RPMI8226 (cell line): Measurements from ENCODE around the gene SAP30BP.

ENCODE experiments used
- DNase-seq: peaks from one replicate; pipeline ENCODE4 v3.0.0-alpha.2; 2015

Gene SAP30BP

DNA sequence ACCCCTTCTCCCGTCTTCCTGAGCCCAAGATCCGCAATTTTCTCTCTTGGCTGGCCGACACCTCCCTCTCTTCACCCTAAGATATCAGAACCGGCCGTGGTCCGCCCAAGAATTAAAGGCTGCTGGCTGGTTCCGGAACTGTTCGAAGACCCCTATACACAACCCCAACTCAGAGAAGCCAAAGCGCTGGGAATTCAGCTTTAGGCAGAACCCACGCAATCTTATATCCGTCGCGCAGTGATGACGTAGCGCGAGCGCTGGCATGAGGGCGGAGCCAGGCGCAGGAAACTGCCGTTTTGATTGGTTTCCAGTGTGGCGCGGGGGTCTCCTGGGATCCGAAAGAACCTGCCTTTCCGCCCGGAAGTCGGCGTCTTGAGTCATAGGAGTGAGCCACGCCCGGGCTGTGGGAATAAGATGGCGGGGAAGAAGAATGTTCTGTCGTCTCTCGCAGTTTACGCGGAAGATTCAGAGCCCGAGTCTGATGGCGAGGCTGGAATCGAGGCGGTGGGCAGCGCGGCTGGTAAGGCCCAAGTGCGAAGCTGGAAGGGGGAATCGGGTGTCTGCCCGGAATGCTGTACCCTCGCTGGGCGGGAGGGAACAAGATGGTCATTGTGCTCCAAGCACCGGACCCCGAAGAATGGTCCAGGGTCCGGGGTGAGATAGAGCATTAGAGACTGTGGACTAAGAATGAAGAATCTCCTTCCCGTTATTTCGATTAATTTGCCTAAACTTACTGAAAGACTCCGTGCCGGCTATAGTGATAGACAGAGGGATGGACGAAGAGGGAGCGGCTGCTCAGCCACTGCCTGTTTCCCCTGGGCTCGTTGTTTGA is at the start of gene SAP30BP, which contains the start of gene RECQL5:
Gene SAP30BP (plus strand): TSS at position 380 of the 832 bp plus-strand sequence. CDS start 35 bp downstream, at position 415.
Gene RECQL5 (minus strand): TSS at position 196 of the 832 bp plus-strand sequence. CDS start 597 bp downstream, outside the sequence.
- DNase-seq: peak; percentile 99

GRCh38 chr17:75617675-75618074 is 49.5 kb upstream of the SAP30BP start:
- no peak for DNase-seq

GRCh38 chr17:75619506-75620431 is 47.4 kb upstream of the SAP30BP start:
- DNase-seq: peak; percentile 69

- no peak for DNase-seq
Observed at GRCh38 chr17:75621489-75621888, 45.6 kb upstream of the SAP30BP start.

DNA sequence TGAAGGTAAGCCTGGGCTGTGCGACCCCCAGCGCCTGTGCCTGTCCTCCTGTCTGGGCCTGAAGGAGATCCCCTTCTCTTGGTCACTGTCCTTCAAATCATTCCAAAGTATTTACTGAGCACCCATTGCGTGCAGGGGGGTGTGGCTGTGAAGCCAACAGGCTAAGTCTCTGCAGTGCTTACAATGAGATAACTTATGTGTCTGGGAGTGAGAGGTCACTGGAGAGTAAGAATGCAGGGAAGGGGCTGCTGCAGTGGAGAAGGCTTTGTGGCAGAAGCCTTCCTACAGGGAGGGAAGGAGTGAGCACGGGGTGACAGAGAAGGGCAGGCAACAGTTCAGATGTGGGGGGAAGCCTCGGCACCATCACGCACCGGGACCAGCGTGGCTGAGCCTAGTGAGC is 45.1 kb upstream of the SAP30BP start:
- DNase-seq: no peak

GRCh38 chr17:75622771-75623273 is 44.3 kb upstream of the SAP30BP start:
- no peak for DNase-seq

DNA sequence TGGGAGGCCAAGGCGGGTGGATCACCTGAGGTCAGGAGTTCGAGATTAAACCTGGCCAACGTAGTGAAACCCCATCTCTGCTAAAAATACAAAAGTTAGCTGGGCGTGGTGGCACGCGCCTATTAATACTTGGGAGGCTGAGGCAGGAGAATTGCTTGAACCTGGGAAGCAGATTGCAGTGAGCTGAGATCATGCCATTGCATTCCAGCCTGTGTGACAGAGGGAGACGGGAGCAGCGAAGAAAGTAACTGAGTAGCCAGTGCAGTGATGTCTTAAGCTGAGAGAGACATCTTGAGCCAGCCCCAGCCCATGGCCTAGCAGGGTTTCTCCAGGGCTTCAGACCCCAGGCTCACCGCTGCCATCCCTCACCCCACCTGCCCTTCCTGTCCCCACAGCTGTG is 43.8 kb upstream of the SAP30BP start:
- no peak for DNase-seq

DNA sequence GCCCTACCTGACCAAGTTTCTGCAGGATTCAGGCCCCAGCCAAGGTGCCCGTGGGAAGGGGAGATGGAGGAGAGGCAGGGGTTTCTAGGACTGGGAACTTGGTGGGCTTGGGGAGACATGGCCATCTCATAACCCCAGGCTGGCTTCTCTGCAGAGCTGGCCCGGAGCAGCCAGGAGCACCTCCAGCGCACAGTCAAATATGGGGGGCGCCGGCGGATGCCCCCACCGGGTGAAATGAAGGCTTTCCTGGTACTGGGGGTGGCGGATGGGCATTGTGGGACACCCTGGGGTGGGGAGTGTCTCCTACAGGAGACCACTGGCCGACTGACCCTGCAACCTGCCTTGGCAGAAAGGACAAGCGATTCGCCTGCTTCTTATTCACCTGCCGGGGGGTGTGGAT is 43.1 kb upstream of the SAP30BP start:
- DNase-seq: no peak

- DNase-seq: no peak
Observed at GRCh38 chr17:75624714-75625345, 42.3 kb upstream of the SAP30BP start.

DNA sequence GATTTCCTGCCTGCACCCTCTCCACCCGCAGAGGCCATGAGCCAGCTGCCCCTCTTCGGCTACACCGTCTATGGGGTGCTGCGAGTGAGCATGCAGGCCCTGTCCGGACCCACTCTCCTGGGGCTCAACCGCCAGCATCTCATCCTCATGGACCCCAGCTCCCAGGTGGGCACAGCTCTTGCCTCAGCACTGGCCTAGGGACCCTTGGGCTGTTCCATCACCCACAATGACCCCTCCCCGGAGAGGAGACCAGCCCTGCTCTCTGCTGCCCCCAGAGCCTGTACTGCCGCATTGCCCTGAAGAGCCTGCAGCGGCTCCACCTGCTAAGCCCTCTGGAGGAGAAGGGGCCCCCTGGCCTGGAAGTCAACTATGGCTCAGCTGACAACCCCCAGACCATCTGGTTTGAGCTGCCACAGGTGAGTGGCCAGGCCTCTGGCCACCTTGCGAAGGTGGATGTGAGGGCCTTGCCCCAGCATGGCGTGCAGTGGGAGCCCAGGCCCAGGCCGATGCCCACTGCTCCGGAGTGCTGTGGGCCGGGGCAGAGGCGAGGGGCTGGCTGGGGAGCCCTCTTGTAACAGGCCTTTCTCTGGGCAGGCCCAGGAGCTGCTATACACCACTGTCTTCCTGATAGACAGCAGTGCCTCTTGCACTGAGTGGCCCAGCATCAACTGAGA is 41.2 kb upstream of the SAP30BP start:
- DNase-seq: peak; percentile 46

GRCh38 chr17:75626496-75627038 is 40.6 kb upstream of the SAP30BP start:
- no peak for DNase-seq

DNA sequence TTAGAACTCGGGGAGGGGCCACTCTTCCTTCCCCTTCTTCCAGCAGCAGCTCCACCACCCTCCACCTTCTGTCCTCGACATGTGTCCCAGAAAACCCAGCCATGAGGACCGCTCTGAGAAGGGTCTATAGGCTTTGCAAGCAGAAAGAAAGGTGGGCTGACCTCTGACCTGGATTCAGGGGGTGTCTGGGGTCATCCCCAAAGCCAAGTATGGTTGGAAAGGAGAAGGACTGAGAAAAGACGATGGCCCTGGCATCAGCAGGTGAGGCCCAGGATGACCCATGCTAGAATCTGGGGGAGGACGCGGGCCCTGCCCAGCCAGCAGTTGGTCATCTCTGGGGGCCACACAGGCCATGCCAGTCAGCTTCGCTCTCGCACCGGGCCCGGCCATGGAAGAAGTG is 40.0 kb upstream of the SAP30BP start:
- DNase-seq: no peak

- no peak for DNase-seq
Observed at GRCh38 chr17:75628425-75628824, 38.7 kb upstream of the SAP30BP start.

DNA sequence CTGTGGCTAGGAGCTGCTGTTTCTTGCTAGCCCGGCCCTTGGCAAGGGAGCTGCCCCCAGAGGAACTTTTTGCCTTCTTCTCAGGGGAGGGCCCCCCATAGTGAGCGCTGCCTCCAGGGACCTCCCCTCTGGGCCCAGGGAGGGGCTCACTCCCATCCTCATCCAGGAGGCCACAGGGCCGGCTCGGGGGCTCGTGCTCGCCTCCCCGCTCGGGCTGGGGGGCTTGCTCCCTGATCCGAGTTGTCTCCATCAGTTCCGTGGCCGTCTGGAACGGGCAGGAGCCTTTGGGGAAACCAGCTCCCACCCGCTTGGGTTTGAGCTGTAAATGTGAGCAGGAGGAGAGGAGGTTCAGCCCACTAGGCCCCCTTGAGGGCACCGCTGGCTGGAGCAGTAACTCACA is 38.0 kb upstream of the SAP30BP start:
- DNase-seq: no peak

DNA sequence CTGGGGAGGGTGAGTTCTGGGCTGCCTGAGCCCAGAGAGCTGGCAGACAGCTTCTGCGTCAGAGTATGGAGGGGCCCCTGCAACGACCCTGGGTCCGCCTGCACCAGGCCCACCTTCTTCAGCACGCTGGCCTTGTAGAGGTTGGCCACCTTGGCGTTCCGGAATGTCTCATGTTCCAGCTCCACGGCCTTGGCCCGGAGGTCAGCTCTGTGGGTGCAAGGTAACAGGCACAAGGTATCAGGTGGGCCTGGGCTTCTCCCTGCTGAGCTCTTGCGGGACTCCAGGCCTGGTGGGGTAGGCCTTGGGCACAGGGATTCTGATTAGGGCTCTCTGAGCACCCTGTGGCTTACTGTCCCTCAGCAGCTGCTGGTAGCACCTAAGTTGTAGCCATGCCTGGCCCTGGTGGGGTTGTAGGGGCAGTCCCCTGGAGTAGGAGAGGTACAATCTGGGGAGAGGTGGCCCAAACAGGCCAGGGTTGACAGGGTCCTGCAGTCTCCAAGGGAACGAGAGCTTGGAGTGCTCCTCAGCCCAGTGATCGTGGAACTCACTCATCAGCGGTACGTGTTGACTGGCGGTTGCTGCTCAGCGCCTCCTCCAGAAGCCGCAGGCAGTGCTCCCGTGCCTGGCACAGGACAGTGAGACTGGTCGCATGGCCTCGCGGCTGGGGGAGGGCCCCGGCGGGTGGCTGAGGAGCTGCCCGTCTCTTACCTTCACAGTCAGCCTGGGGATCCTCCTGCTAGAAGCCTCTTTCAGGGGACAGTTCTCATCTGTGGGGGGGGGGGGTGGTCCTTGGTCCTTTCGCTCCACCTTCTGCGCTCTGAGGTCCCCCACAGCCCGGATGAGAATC is 36.8 kb upstream of the SAP30BP start:
- DNase-seq: no peak

GRCh38 chr17:75631353-75631752 is 35.8 kb upstream of the SAP30BP start:
- no peak for DNase-seq

- DNase-seq: no peak
Observed at GRCh38 chr17:75632428-75632827, 34.7 kb upstream of the SAP30BP start.

DNA sequence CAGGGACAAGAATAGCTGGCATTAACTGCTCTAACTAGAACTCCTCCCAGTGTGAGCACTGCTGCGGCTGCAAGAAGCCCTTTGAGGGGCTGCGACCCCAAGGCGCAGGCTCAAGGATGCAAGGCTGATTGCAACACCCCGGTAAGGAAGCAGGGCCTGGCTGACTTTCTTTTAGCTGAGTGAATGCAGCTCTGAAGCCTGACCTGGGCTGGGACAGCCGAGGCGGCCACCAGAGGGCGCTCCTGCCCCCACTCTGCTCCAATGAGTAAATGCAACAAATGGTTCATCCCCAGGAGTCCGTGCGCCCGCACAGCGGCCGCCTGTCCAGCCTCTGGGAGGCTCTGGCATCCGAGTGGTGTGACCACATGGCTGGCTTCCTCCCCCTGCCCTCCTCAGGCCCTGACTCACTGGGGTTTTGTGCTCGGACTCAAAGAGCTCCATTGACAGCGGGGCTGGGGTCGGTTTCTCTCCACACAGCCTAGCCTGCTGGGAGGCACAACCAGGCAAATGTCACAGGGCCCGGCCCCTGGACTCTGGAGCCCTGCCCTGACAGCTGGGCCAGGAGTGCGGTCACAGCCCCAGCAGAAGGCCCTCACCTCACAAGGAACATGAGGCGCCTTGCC is 34.2 kb upstream of the SAP30BP start, which contains the start of gene SMIM5:
Gene SMIM5 (plus strand): TSS at position 572 of the 623 bp plus-strand sequence. CDS start 6,768 bp downstream, outside the sequence.
- peak; percentile 79 for DNase-seq

GRCh38 chr17:75633486-75634375 is 33.4 kb upstream of the SAP30BP start:
- peak; percentile 79 for DNase-seq
